Kidney epithelial cell (primary cell): ENCODE data around the gene GLIPR1L2. TPM values are rescaled to one million over a fixed set of nuclear protein-coding genes. Genes with fewer than 3 reads are reported as not detected.

Experiments
- DNase-seq: peaks from one replicate; pipeline ENCODE4 v3.0.0-alpha.2; 2010; ENCODE audit warnings: low read depth
- H3K27me3 ChIP-seq: 2 replicates; pipeline ENCODE4 v1.6.0; 2011; ENCODE audit warnings: low read length; ENCODE audit not compliant: control insufficient read depth, insufficient read depth
- H3K36me3 ChIP-seq: 2 replicates; pipeline ENCODE4 v1.5.1; 2011; ENCODE audit warnings: low read length; ENCODE audit not compliant: control insufficient read depth, insufficient read depth
- H3K4me3 ChIP-seq: 2 replicates; pipeline ENCODE4 v1.5.1; 2011; ENCODE audit warnings: low read depth, mild to moderate bottlenecking, control low read depth, low read length
- total RNA-seq: library from RNA; depleted of rRNA; stranded (reverse); fragments of >200 nt; gene quantifications from 2 replicates; pipeline ENCODE4 v1.2.3, GENCODE V29; 2015
- TF ChIP-seq, protein P1 (sequence below): IDR thresholded peaks from 2 replicates; pipeline ENCODE4 v1.5.1; 2011; ENCODE audit warnings: mild to moderate bottlenecking, moderate library complexity, low read length, control low read depth, inconsistent platforms; ENCODE audit not compliant: insufficient read depth, poor library complexity, severe bottlenecking

GLIPR1L2 gene
- total RNA-seq, 1 donor from 2014 or later, result 0.29 TPM

DNA sequence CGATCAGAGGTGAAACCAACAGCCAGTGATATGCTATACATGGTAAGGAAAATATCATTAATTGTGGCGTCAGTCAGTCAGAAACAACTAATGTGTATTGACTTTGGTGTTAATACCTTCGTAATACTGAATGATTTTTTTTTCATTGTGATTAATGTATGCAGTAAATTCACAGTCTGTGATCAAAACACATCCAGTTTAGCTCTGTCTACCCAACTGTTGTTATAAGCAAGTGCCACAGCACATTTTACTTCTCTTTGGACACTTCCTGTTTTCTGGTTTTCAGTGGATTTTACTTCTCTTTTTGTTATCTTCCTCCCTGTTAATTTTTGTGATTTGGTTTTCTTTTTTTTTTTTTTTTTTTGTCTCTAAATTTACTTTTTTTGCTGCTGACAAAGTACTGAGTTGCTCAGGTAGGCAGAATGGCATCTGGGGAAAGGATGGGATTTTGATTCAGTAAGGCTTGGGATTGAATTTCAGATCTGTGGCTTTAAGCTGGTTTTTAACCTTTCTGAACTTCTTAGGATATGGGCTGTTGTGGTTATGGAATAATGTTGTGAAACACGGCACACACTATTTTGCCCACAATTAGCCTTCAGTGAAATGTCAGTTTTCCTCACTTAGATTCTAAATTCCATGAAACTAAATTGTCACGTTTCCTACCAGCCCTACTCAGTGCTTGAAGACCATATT, 90.3 kb downstream of the GLIPR1L2 start:
- no peaks in the 10 kb centered on the region for H3K36me3 ChIP-seq
- DNase-seq, result no peak
- TF ChIP-seq, protein P1, sequence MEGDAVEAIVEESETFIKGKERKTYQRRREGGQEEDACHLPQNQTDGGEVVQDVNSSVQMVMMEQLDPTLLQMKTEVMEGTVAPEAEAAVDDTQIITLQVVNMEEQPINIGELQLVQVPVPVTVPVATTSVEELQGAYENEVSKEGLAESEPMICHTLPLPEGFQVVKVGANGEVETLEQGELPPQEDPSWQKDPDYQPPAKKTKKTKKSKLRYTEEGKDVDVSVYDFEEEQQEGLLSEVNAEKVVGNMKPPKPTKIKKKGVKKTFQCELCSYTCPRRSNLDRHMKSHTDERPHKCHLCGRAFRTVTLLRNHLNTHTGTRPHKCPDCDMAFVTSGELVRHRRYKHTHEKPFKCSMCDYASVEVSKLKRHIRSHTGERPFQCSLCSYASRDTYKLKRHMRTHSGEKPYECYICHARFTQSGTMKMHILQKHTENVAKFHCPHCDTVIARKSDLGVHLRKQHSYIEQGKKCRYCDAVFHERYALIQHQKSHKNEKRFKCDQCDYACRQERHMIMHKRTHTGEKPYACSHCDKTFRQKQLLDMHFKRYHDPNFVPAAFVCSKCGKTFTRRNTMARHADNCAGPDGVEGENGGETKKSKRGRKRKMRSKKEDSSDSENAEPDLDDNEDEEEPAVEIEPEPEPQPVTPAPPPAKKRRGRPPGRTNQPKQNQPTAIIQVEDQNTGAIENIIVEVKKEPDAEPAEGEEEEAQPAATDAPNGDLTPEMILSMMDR, result no peak
- no peaks in the 10 kb centered on the region for H3K27me3 ChIP-seq
- peak overlapping the region; percentile 34 for H3K4me3 ChIP-seq

DNA sequence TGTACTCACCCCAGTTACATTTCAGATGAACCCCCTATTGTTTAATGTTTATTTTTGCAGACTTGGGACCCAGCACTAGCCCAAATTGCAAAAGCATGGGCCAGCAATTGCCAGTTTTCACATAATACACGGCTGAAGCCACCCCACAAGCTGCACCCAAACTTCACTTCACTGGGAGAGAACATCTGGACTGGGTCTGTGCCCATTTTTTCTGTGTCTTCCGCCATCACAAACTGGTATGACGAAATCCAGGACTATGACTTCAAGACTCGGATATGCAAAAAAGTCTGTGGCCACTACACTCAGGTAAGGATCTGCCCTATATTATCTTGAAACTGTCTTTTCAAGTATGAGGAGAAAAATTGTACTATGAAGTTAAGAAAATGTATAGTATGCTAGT, 90.9 kb downstream of the GLIPR1L2 start:
- TF ChIP-seq, protein P1, result no peak
- no peak for DNase-seq
- Histone ChIP-seq H3K27me3 (no peaks in the 10 kb centered on the region), H3K36me3 (no peaks in the 10 kb centered on the region), H3K4me3 (peak overlapping the region; percentile 34)

Other genes starting within 250 kb of the GLIPR1L2 start
- 0.14 TPM in 1 of 2 replicates, not detected in the other for gene KCNC2, start 181.2 kb upstream of the GLIPR1L2 start, total RNA-seq
- gene CAPS2, start 60.8 kb upstream of the GLIPR1L2 start, total RNA-seq, result 0.89 and 1.5 TPM in 2 replicates
- gene GLIPR1L1, start 56.4 kb upstream of the GLIPR1L2 start, total RNA-seq, result not detected in 2 replicates
- 28.4 and 31.9 TPM in 2 replicates for gene GLIPR1, start 89.7 kb downstream of the GLIPR1L2 start, total RNA-seq
- 20.5 and 31.2 TPM in 2 replicates for gene KRR1, start 120.5 kb downstream of the GLIPR1L2 start, total RNA-seq